ENCODE measurements around the gene TMUB2.
"Not testable (repeated sequence)": the region's sequence is repeated elsewhere in the genome, so short reads cannot be mapped to it uniquely, and the experiment has no call there.

The TMUB2 gene

DNA sequence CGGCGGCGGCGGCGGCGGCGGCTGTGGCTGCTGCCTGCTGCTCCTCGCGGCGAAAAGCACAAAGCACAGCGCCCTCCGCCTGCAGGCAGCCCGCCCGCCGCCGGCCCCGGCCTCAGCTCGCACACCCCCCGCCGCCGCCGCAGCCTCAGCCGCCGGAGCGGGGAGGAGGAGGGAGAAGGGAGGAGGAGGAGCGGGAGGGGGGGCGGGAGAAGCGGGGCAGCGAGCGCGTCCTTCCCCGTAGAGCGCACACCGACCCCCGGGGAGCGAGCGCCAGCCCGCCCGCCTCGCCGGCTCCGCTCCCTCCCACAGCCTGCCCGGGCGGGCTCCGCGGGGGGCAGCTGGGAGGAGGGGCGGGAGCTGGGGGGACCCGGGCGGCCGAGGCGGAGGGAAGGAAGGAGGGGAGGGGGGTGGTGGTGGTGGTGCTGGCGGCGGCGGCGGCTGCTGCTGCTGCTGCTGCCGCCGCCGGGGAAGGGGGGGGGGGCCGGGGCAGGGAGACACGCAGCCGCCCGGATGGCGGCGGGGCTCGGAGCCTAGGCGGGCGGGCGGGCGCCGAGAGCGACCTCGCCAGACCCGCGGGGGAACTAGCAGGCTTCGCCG lies 32.9 kb downstream of the TMUB2 start, which contains the start of gene UBTF:
UBTF (minus strand) TSS at position 60 of the 597 bp plus-strand sequence. CDS start 1,446 bp downstream, outside the sequence.
- no peak for DNase-seq

DNA sequence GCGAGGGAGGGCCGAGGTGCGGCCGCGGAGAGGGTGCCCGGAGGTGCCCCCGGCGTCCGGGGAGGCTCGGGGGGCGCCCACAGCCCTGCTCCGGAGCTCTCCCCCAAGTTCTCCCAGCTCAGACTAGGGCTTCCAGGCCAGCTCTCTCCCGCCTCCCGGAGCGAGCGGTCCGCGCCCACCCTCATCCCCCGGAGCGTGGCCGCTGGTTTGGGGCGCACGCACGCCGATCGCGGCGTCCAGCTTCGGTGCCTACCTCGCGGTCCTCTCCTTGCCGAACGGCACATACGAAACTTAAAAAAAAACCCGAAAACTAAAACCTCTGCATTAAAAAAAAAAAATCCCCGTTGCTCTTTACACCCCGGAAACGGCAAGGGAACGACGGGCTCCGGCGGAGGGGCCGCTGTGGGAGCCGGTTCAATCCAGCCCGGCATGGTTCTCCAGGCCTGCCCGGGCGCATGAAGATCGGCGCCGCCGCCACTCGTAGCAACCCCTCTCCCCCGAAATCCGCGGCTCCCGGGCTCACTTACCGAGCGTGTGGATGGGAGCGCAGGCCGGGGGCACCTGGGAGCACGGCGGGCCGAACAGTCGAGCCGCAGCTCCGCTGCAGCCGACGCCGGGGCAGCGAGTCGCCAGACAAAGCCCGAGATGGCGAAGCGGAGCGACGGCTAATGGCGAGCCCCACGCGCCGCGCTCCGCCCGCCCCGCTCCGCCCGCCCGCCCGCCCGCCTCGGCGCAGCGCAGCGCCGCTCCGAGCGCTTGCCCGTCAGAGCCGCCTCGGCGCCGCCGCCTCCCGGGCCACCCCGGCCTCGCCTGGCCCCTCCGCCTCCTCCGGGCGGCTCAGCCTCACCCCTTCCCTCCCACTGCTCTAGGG lies 33.7 kb downstream of the TMUB2 start:
- DNase-seq, result no peak

DNA sequence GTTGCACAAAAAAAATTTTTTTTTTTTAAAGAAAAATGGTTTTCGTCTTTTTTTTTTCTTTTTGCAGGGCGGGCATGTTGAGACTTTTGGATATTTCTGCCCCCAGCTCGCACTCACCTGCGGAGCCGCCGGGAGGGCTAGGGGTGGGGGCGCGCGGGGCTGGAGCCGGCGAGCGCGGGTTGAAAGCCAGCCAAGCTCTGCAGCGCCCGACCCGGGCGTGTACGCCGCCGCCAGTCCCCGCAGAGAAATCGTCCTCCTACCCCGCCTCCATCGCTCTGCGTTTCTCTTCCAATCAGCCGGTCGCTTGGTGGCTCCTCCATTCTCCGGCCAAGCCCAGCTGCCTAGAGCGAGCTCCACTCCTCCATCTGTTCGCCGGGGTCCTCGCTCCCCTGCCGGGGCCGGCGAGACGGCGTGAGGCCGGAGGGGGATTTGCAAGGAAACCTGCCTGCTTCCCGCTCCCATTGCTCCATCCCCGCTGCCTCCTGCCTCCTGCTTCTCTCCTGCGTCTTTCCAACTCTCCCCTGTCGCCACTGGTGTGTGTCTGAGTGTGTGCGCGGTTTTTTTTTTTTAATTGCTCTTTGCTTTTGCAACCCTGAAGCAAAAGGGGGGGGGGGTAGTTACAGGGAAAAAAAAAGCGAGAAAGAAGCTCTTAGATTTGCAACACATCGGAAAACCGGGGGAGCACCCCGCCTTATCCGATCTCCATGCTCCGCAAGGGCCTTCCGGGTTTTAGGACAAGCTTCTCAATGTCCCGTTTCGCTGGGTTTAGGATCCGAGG lies 34.5 kb downstream of the TMUB2 start:
- peak; percentile 45 for DNase-seq

DNA sequence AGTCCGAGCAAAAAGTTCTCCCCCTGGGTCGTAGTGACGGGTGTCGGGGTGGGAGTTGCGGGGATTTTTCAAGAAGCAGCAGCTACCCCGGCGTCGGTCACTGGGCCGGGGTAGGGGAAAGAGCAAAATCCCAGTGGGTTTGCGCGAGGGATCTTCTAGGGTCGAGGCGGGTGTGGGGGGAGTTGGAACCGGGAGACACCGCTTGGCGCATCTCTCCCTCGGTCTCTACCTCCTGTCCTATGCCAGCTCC lies 35.0 kb downstream of the TMUB2 start:
- no peak for DNase-seq

DNA sequence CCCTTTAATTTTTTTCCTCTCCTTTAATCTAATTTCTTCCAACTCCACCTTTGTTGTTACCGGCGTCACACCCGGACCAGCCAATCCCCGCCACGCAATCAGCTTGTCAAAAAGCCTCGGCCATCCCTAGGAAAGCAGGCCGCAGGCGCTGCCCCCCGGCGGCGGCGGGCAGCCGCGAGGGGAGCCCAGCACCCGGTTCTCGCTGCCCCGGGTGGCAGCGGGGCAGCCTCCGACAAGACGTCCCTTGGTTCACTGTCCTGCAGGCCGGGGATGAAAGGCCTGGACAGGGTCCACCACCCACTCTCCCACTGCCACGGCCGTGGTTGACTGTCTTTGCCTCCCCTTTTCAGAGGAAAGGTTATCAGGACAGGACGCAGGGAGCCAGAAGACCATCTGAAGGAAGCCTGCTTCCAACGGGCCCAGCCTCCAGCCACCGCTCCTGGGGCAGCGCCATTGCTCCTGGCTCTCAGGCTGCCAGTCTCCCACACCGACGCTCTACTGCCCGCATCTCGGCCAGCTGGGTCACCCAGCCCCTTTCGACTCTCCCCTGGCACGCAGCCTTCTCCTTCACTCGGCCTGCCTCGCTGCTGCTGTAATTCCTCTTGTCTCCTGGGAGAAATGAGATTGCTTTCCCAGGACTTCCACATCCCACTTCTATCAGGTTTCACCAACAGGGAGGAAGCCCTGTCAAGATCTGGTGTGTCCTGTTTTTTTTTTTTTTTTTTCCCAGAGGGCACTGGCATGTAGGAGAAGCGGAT lies 35.5 kb downstream of the TMUB2 start:
- peak; percentile 39 for DNase-seq

DNA sequence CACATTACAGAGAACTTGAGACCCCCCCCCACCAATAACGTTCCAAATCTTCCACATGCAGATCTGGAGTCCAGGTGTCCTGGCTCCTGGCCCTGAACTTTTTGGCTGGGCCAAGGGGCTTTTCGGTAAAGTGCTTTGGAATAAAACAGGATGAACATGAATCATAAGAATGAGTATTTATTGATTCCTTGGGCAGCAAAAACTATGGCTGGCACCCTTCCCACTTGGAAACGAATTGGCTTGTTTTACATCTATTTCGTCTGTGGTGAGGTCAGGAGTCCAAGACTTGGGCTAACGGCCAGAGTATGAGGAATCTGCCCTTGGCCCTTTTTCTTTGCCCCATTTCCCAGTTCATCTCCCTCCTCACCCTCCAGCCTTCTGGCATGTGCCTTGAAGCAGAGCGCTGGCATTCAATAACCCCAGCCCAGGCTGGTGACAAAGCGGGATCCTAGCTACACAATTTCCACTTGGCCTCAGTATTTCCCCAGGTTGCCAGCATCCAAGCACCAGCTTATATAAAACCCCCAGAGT lies 36.8 kb downstream of the TMUB2 start:
- DNase-seq, result no peak

DNA sequence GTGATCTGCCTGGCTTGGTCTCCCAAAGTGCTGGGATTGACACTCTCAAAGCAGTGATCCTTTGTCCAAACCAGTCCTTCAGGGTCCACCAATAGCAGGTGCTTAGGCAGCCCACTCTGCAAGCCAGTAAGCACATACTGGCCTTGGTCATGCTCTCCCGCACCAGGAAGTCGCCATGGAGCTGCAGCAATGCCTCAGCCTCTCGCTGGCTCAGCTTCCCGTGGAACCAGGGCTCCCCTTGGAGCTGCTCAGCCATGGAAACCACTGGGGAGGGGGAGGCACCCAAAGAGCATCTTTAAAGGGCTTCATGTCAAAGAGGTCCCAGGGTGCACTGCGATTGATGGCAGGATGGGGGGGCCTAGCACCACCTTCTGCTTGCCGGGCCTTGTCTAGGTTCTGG lies 42.3 kb downstream of the TMUB2 start:
- no peak for DNase-seq

DNA sequence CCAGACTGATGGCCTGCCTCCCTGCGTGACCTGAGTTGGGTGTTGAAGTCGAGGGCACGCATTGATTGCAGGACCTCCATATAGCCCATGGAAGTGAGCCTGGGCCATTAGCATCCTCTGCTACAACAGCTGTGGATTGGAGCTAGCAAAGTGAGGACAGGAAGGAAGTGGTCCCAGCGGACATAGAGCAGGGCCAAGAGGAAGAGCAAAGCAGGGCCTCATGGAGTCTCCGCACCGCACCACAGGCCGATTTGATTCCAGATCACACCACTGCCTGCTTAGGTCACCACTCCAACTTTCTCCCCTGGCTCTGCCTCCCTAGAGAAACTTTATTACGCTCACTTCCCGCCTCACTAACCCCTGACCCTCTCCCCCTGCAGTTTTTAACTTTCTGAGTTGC lies 43.4 kb downstream of the TMUB2 start:
- no peak for DNase-seq

DNA sequence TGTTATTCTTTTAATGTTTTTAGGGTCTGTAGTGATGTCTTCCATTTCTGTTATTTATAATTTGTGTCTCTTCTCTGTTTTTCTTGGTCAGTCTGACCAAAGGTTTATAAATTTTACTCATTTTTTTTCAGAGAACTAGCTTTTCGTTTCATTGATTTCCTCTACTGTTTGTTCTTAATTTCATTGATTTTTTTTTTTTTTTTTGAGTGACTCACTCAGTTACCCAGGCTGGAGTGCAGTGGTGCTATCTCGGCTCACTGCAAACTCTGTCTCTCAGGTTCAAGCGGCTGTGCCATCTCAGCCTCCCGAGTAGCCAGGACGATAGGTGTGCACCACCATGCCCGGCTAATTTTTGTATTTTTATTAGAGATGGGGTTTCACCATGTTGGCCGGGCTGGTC lies 45.3 kb downstream of the TMUB2 start:
- no peak for DNase-seq

DNA sequence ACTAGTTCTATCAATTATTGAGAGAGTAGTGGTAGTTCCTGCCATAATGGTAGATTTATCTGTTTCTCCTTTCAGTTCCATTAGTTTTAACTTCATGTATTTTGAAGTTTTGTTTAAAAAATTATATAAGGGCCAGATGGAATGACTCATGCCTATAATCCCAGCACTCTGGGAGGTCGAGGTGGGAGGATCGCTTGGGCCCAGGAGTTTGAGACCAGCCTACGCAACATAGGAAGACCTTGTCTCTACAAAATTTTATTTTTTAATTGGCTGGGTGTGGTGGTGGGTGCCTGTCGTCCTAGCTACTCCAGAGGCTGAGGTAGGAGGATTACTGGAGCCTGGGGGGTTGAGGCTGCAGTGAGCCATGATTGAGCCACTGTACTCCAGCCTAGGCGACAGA lies 46.8 kb downstream of the TMUB2 start:
- no peak for DNase-seq

DNA sequence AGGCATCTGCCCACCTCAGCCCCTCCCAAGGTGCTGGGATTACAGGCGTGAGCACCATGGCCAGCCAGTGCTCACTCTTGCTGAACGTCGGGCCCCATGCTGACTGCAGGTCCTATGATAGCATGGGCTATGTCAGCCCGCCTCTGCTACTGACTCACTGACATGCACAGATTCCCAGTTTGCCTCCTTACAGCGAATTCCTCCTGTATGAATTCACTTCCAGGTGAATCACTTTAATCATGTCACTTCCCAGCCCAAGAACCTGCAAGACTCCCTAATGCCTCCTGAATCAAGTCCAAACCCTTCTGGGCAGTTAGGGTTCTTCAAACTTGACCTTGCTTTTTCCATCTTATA lies 48.8 kb downstream of the TMUB2 start:
- DNase-seq, result no peak

DNA sequence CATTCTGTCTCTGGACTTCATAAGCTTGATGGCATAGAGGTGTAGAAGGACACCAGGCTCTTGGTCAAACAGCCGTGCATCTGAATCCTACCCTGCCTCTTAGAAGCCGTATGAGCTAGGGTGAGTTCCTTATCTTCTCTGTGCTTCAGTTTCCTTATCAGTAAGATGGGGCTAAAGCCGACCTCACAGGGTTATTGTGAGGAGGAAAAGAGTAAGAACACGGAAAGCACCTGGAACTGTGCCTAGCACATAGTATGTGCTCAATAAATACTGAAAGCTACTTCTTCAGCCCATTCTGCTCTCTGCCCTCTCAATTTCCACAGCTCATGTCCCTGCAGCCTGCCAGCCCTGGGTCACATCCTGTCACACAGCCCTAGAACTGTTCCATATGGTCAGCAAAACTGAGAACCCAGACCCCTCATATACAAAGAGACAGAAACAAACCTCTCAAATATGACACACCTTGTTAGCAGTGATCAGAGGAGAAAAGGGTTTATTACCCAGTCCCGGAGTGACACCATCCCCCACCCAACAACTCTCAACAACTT lies 49.7 kb downstream of the TMUB2 start:
- DNase-seq, result no peak

DNA sequence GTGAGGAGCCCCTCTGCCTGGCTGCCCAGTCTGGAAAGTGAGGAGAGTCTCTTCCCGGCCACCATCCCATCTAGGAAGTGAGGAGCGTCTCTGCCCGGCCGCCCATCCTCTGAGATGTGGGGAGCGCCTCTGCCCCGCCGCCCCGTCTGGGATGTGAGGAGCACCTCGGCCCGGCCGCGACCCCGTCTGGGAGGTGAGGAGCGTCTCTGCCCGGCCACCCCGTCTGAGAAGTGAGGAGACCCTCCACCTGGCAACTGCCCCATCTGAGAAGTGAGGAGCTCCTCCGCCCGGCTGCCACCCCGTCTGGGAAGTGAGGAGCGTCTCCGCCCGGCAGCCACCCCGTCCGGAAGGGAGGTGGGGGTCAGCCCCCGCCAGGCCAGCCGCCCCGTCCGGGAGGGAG lies 51.1 kb downstream of the TMUB2 start:
- not testable (repeated sequence) for DNase-seq

DNA sequence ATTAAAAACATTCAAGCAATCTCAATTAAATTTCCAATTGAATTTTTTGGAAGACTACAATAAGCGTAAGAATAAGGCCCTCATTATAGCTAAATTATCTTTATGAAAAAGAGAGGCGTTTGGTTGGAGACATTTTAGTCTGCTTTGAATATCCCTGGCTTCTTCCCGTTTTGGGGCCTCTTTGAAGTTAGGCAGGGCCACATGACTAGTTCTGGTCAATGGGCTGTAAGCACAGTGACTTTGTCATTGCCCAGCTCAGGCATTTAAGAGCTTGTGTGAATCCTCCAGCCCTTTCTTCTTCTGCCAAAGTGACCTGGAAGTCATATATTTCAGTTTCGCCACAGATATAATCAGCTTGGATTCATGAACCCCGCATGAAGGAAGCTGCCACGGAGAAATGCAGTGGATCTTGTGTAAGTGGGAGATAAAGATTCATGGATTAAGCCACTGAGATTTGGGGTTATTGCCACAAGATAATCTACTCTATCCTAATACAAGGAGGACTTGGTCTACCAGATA lies 54.4 kb downstream of the TMUB2 start:
- DNase-seq, result no peak

Measured in NCI-H2029 treated with DMSO at 0.1 percent for 48 hours (cell line).